Uterus (tissue), 4 donors: Measurements from ENCODE around the gene DTNA. TPM values are rescaled to one million over a fixed set of nuclear protein-coding genes. Genes with fewer than 3 reads are reported as not detected.

Experiments
- DNase-seq, 2 donors: peaks; one replicate each; pipeline ENCODE4 v3.0.0-alpha.2; 2019 to 2020
- H3K27ac ChIP-seq, 2 donors: fragments of 200-600 bp; sonication (generic); 1 replicate in 1 of 2; 2 replicates in 1 of 2; pipeline ENCODE4 v1.5.1; 2016 to 2018
- H3K27me3 ChIP-seq, 2 donors: fragments of 200-600 bp; sonication (generic); one replicate each; pipeline ENCODE4 v1.5.1; 2018 to 2019; ENCODE audit warnings: control low read depth in 1 of 2
- H3K36me3 ChIP-seq, 2 donors: fragments of 200-600 bp; sonication (generic); one replicate each; pipeline ENCODE4 v1.5.1; 2019; ENCODE audit warnings: control low read depth in 1 of 2
- H3K4me1 ChIP-seq, 2 donors: fragments of 200-600 bp; sonication (generic); one replicate each; pipeline ENCODE4 v1.5.1; 2018 to 2019; ENCODE audit warnings: control low read depth in 1 of 2
- H3K4me3 ChIP-seq, 2 donors: fragments of 200-600 bp; sonication (generic); 1 replicate in 1 of 2; 2 replicates in 1 of 2; pipeline ENCODE4 v1.5.1; 2018 to 2019; ENCODE audit warnings: mild to moderate bottlenecking in 1 of 2
- H3K9me3 ChIP-seq, 2 donors: fragments of 200-600 bp; sonication (generic); one replicate each; pipeline ENCODE4 v1.5.1; 2019; ENCODE audit warnings: control low read depth in 1 of 2
- POLR2A ChIP-seq, 2 donors: fragments of 450-650 bp; IDR thresholded peaks; one replicate each; pipeline ENCODE4 v1.6.1; 2016; ENCODE audit warnings: antibody characterized with exemption in 2 of 2, mild to moderate bottlenecking in 1 of 2, moderate library complexity in 1 of 2
- intact Hi-C: fragments of 100-400 bp; cut with DNase I; formaldehyde crosslinking; loops from one replicate; pipeline ENCODE4 v1.15.1; 2023; ENCODE audit warnings: low total_unique reads
- total RNA-seq, 4 donors: library from RNA; depleted of rRNA in 3 of 4; stranded (reverse); fragments of >200 nt in 3 of 4; gene quantifications; one replicate each; pipeline versions ENCODE4 v1.1.0 to v1.2.4, GENCODE V29; 2014 to 2023
- TF ChIP-seq, protein P1 (sequence below), 4 experiments: fragments of 200-600 bp in 2 of 4; fragments of 450-650 bp in 2 of 4; sonication (generic) in 2 of 4; IDR thresholded peaks; one replicate each; pipeline ENCODE4 v1.5.1; 2016 to 2019; ENCODE audit warnings: antibody characterized with exemption in 4 of 4, mild to moderate bottlenecking in 2 of 4, moderate library complexity in 1 of 4
- donor health status: DM: yes; HTN: yes; CAD: no.

DTNA gene
- total RNA-seq, 4 donors from 2014 or later = 13.8 to 229 (median 43.0) TPM

DNA sequence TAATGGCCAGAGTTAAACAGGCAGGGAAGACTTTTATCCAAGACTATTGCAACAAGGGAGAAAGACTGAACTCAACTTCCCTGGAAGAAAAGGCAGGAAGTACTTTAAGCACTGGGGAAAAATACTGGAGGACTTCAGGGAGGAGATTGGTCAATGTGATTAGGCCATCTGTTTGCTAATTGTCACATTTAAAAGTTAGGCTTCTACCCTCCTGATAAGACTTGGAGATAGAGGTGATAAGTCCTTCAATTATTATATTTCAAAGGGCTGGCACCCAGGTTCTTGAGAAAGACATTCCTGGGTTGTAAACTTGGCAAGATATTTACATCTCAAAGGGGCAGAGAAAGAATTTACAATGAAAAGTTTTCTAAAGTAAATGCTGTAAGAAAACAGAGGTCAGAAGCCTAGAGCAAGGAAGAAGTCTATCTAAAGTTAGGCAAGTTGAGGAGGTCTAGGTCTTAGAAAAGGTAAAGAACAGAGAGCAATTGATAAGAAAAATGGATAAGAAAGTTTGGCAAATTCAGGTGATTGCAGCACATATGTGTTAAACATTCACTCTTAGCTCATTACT lies 48.4 kb downstream of the DTNA start:
- Histone ChIP-seq H3K9me3 (no peaks in the 10 kb centered on the region), H3K36me3 (no peaks in the 10 kb centered on the region), H3K27ac (no peak overlapping the region), H3K27me3 (no peaks in the 10 kb centered on the region), H3K4me3 (no peak overlapping the region), H3K4me1 (peaks cover 0 to 4% of the 10 kb centered on the region in 2 donors)
- TF ChIP-seq POLR2A (IDR thresholded peaks at IDR 0.05) = no peak
- TF ChIP-seq, protein P1, sequence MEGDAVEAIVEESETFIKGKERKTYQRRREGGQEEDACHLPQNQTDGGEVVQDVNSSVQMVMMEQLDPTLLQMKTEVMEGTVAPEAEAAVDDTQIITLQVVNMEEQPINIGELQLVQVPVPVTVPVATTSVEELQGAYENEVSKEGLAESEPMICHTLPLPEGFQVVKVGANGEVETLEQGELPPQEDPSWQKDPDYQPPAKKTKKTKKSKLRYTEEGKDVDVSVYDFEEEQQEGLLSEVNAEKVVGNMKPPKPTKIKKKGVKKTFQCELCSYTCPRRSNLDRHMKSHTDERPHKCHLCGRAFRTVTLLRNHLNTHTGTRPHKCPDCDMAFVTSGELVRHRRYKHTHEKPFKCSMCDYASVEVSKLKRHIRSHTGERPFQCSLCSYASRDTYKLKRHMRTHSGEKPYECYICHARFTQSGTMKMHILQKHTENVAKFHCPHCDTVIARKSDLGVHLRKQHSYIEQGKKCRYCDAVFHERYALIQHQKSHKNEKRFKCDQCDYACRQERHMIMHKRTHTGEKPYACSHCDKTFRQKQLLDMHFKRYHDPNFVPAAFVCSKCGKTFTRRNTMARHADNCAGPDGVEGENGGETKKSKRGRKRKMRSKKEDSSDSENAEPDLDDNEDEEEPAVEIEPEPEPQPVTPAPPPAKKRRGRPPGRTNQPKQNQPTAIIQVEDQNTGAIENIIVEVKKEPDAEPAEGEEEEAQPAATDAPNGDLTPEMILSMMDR (IDR thresholded peaks at IDR 0.05) = no peak
- intact Hi-C loops = no loop called here
- DNase-seq = no peak

DNA sequence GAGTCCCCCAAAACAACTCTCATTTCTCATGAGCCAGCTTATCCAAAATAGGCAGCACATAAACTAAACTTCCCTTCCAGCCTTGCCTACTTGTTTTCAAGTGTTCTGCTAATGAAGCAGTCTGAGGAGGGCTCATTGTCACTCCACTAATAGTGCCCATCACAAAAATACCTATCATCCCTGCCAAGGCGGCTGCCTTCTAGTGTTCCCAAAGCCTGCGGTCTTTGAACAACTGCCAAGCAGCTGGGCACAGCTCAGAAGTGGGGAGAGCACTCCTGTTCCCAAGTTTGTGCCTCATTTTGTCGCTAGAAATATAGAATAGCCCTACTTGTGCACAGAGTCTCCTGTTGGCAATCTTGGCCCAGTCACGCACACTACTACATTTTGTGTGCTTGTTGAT lies 50.3 kb downstream of the DTNA start:
- H3K27me3 ChIP-seq = no peaks in the 10 kb centered on the region
- H3K36me3 ChIP-seq = no peaks in the 10 kb centered on the region
- no peak for DNase-seq
- H3K4me3 ChIP-seq = no peak overlapping the region
- no peaks in the 10 kb centered on the region for H3K9me3 ChIP-seq
- H3K4me1 ChIP-seq = peaks cover 0 to 4% of the 10 kb centered on the region in 2 donors
- TF ChIP-seq POLR2A (IDR thresholded peaks at IDR 0.05) = no peak
- TF ChIP-seq, protein P1 (IDR thresholded peaks at IDR 0.05) = no peak
- intact Hi-C loops = no loop called here
- H3K27ac ChIP-seq = no peak overlapping the region

DNA sequence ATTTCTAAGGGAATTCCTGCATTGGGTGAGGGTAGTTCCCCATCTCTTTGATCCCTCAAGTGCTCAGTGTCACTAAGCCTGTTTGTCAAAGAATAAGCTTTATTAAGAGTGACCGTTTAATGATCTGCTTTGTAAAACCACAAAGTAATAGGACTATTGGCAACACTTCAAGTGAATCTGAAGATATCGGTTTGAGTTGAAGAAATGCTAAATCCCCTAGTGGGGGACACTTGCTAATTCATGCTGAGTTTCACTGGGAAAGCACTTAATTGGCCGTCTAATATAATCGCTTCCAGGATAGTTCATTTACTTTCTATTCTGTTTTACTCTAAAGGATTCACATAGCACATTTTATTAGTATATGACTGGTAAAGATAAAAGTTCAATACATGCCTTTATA lies 54.4 kb downstream of the DTNA start:
- H3K4me3 ChIP-seq = no peak overlapping the region
- no peaks in the 10 kb centered on the region for H3K9me3 ChIP-seq
- H3K27me3 ChIP-seq = no peaks in the 10 kb centered on the region
- H3K27ac ChIP-seq = no peak overlapping the region
- no peak for TF ChIP-seq POLR2A (IDR thresholded peaks at IDR 0.05)
- TF ChIP-seq, protein P1 (IDR thresholded peaks at IDR 0.05) = no peak
- intact Hi-C loops = no loop called here
- DNase-seq = no peak
- H3K4me1 ChIP-seq = no peaks in the 10 kb centered on the region
- H3K36me3 ChIP-seq = no peaks in the 10 kb centered on the region

DNA sequence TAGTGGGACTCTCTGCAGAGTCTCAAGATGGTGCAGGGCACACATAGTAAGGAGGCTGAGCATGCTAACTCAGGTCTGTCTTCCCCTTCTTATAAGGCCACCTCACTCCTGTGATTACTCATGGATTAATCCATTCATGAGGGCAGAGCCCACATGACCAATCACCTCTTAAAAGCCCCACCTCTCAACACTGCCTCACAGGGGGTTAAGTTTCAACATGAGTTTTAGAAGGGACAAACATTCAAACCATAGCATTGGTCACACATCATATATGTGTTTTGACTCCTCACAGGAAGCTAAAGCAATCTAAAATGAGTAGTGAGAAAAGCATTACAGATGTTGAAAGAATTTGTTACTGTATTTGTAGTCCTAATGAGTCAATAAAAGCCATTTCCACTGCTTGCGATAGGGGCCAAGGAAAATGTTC lies 57.5 kb downstream of the DTNA start:
- no peaks in the 10 kb centered on the region for H3K9me3 ChIP-seq
- H3K36me3 ChIP-seq = no peaks in the 10 kb centered on the region
- H3K27me3 ChIP-seq = no peaks in the 10 kb centered on the region
- H3K4me3 ChIP-seq = no peak overlapping the region
- intact Hi-C loops = no loop called here
- DNase-seq = no peak
- TF ChIP-seq POLR2A (IDR thresholded peaks at IDR 0.05) = no peak
- TF ChIP-seq, protein P1 (IDR thresholded peaks at IDR 0.05) = no peak
- no peak overlapping the region for H3K27ac ChIP-seq
- no peaks in the 10 kb centered on the region for H3K4me1 ChIP-seq

DNA sequence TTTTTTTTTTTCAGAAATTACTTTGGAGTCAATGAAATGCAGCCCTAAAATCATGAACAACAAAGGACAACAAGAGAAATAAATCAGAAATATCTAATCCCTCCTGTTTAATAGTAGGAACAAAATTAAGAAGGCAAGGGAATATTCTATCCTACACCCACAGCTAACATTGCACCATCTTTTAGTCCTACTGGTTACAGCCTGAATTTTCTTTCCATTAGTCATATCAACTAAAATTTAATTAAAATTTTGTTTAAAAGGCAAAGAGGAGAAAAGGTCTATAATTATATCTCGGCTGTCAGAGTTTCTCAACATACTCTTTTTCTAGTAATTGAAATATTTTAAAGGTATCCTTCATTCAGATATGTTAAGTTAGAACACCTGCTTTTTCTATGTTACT lies 61.9 kb downstream of the DTNA start:
- Histone ChIP-seq H3K27me3 (no peaks in the 10 kb centered on the region), H3K27ac (no peak overlapping the region), H3K4me3 (no peak overlapping the region), H3K9me3 (no peaks in the 10 kb centered on the region), H3K4me1 (no peaks in the 10 kb centered on the region), H3K36me3 (no peaks in the 10 kb centered on the region)
- DNase-seq = no peak
- TF ChIP-seq, protein P1 (IDR thresholded peaks at IDR 0.05) = no peak
- no peak for TF ChIP-seq POLR2A (IDR thresholded peaks at IDR 0.05)
- intact Hi-C loops = no loop called here
